SU-DHL-6 (cell line): ENCODE measurements around the gene ZNF746.

Experiments
- H2AFZ ChIP-seq: fragments of 200-600 bp; sonication (generic); 2 replicates; pipeline ENCODE4 v1.6.1; 2014; ENCODE audit warnings: low read depth, mild to moderate bottlenecking, moderate library complexity, mixed read lengths, antibody characterized with exemption, low read length; ENCODE audit not compliant: severe bottlenecking
- H3F3A ChIP-seq: fragments of 200-600 bp; shearing (Covaris generic); 2 replicates; pipeline ENCODE4 v1.6.0; 2016; ENCODE audit warnings: antibody characterized with exemption, mild to moderate bottlenecking; ENCODE audit not compliant: insufficient read depth
- H3K27ac ChIP-seq: fragments of 200-600 bp; sonication (generic); 2 replicates; pipeline ENCODE4 v1.5.1; 2016; ENCODE audit warnings: low read depth, mild to moderate bottlenecking, low read length, moderate library complexity, mixed read lengths
- H3K27me3 ChIP-seq: fragments of 200-600 bp; sonication (generic), shearing (Covaris generic); 2 replicates; pipeline ENCODE4 v1.6.0; 2014; ENCODE audit warnings: mild to moderate bottlenecking, low read length
- H3K36me3 ChIP-seq: fragments of 200-600 bp; sonication (generic); 2 replicates; pipeline ENCODE4 v1.6.1; 2014; ENCODE audit warnings: mild to moderate bottlenecking, low read length, mixed read lengths
- H3K4me2 ChIP-seq: fragments of 300-600, 200-600 bp; shearing (Covaris generic), sonication (generic); 2 replicates; pipeline ENCODE4 v1.6.0; 2014; ENCODE audit warnings: low read length, low read depth, mild to moderate bottlenecking; ENCODE audit not compliant: poor library complexity, severe bottlenecking
- H3K4me3 ChIP-seq: fragments of 200-600 bp; sonication (generic); 2 replicates; pipeline ENCODE4 v1.5.1; 2014; ENCODE audit warnings: antibody characterized with exemption, low read length, mild to moderate bottlenecking, mixed read lengths; ENCODE audit not compliant: insufficient read depth, poor library complexity, severe bottlenecking
- H3K79me2 ChIP-seq: fragments of 200-600 bp; sonication (generic); 2 replicates; pipeline ENCODE4 v1.6.1; 2014; ENCODE audit warnings: mild to moderate bottlenecking, low read length, moderate library complexity; ENCODE audit not compliant: insufficient read depth
- H3K9ac ChIP-seq: fragments of 200-600 bp; sonication (generic); 2 replicates; pipeline ENCODE4 v1.7.0; 2014; ENCODE audit warnings: mild to moderate bottlenecking, low read length
- H3K9me2 ChIP-seq: fragments of 200-600 bp; sonication (generic); replicated peaks from 2 replicates; pipeline ENCODE4 v1.6.1; 2014; ENCODE audit warnings: low read length; ENCODE audit not compliant: insufficient read depth
- H3K9me3 ChIP-seq: fragments of 200-600 bp; sonication (generic); 2 replicates; pipeline ENCODE4 v1.6.1; 2014; ENCODE audit warnings: low read length, mixed read lengths; ENCODE audit not compliant: insufficient read depth
- H4K20me1 ChIP-seq: fragments of 200-600 bp; sonication (generic); 2 replicates; pipeline ENCODE4 v1.6.1; 2014; ENCODE audit warnings: low read depth, mild to moderate bottlenecking, antibody characterized with exemption, low read length, moderate library complexity, mixed read lengths
- CTCF ChIP-seq: fragments of 200-600 bp; sonication (generic); IDR thresholded peaks from one replicate; pipeline ENCODE4 v1.5.1; 2017; ENCODE audit warnings: antibody characterized with exemption, mild to moderate bottlenecking, low read length, moderate library complexity; ENCODE audit not compliant: insufficient read depth, poor library complexity, severe bottlenecking
- EZH2phosphoT487 ChIP-seq: fragments of 200-600 bp; sonication (generic), shearing (Covaris generic); conservative IDR thresholded peaks from 2 replicates; pipeline ENCODE4 v1.6.1; 2018; ENCODE audit warnings: mild to moderate bottlenecking, antibody characterized with exemption, low read length, moderate library complexity, mixed read lengths

ZNF746 gene

GRCh38 chr7:149442924-149443323 lies 54.7 kb downstream of the ZNF746 start:
- Histone ChIP-seq H3K79me2 (no peaks in the 10 kb centered on the region), H3K36me3 (no peaks in the 10 kb centered on the region; the same call in 1 of the 2 replicates)

GRCh38 chr7:149440222-149440621 lies 57.4 kb downstream of the ZNF746 start:
- no peaks in the 10 kb centered on the region for H3K36me3 ChIP-seq
- no peaks in the 10 kb centered on the region for H3K9me2 ChIP-seq
- H3K27me3 ChIP-seq = no peaks in the 10 kb centered on the region
- H3K4me2 ChIP-seq = no peak overlapping the region
- no peaks in the 10 kb centered on the region for H3F3A ChIP-seq
- no peak overlapping the region for H3K27ac ChIP-seq
- no peak overlapping the region for H3K9ac ChIP-seq
- no peaks in the 10 kb centered on the region for H4K20me1 ChIP-seq
- no peaks in the 10 kb centered on the region for H3K79me2 ChIP-seq
- TF ChIP-seq CTCF (no peak), EZH2phosphoT487 (no peak)
- no peak overlapping the region for H3K4me3 ChIP-seq
- no peak overlapping the region for H2AFZ ChIP-seq
- H3K9me3 ChIP-seq = no peaks in the 10 kb centered on the region

More at GRCh38 chr7:149442924-149443323, 54.7 kb downstream of the ZNF746 start:
- Histone ChIP-seq H3K4me2 (no peak overlapping the region), H3K4me3 (no peak overlapping the region), H3K27me3 (no peaks in the 10 kb centered on the region), H4K20me1 (no peaks in the 10 kb centered on the region), H3F3A (no peaks in the 10 kb centered on the region), H3K9me3 (no peaks in the 10 kb centered on the region), H3K9me2 (no peaks in the 10 kb centered on the region), H3K9ac (no peak overlapping the region), H2AFZ (no peak overlapping the region), H3K27ac (no peak overlapping the region)
- no peak for TF ChIP-seq EZH2phosphoT487

GRCh38 chr7:149436358-149436757 lies 61.3 kb downstream of the ZNF746 start:
- Histone ChIP-seq H3K9me3 (no peaks in the 10 kb centered on the region), H3K27me3 (no peaks in the 10 kb centered on the region), H3K4me2 (no peak overlapping the region), H3K9me2 (no peaks in the 10 kb centered on the region), H3K4me3 (no peak overlapping the region), H3F3A (no peaks in the 10 kb centered on the region), H3K27ac (no peak overlapping the region), H3K9ac (no peak overlapping the region), H3K36me3 (no peaks in the 10 kb centered on the region), H4K20me1 (no peaks in the 10 kb centered on the region), H3K79me2 (no peaks in the 10 kb centered on the region), H2AFZ (no peak overlapping the region)
- TF ChIP-seq CTCF (no peak), EZH2phosphoT487 (no peak)

- no peaks in the 10 kb centered on the region for H4K20me1 ChIP-seq
- no peak overlapping the region for H3K4me2 ChIP-seq
- no peaks in the 10 kb centered on the region for H3K27me3 ChIP-seq
- no peak for TF ChIP-seq EZH2phosphoT487
- no peak for TF ChIP-seq CTCF
- H3K79me2 ChIP-seq = no peaks in the 10 kb centered on the region
- H3K4me3 ChIP-seq = no peak overlapping the region
- no peaks in the 10 kb centered on the region for H3K9me2 ChIP-seq
- H2AFZ ChIP-seq = no peak overlapping the region
- H3K27ac ChIP-seq = no peak overlapping the region
- H3F3A ChIP-seq = no peaks in the 10 kb centered on the region
- H3K36me3 ChIP-seq = no peaks in the 10 kb centered on the region
- H3K9me3 ChIP-seq = no peaks in the 10 kb centered on the region
- no peak overlapping the region for H3K9ac ChIP-seq
Measured at GRCh38 chr7:149433124-149433523, 64.5 kb downstream of the ZNF746 start.
